Endothelial cell (in vitro differentiated cells): ENCODE data around the gene SUOX. TPM values are rescaled to one million over a fixed set of nuclear protein-coding genes. Genes with fewer than 3 reads are reported as not detected.

ENCODE experiments used
- DNase-seq: peaks from one replicate; pipeline ENCODE4 v3.0.0; 2021; ENCODE audit warnings: low spot score
- H3K27ac Mint-ChIP-seq: one replicate; pipeline ENCODE4 v1.8.0; 2021; ENCODE audit warnings: mixed read lengths, inconsistent platforms; ENCODE audit not compliant: unreplicated experiment
- H3K27me3 Mint-ChIP-seq: one replicate; pipeline ENCODE4 v1.8.0; 2021; ENCODE audit warnings: mild to moderate bottlenecking, moderate library complexity, mixed read lengths, inconsistent platforms; ENCODE audit not compliant: unreplicated experiment
- H3K36me3 Mint-ChIP-seq: one replicate; pipeline ENCODE4 v1.8.0; 2021; ENCODE audit warnings: mild to moderate bottlenecking, low read depth, mixed read lengths, inconsistent platforms; ENCODE audit not compliant: unreplicated experiment
- H3K4me1 Mint-ChIP-seq: one replicate; pipeline ENCODE4 v1.8.0; 2021; ENCODE audit warnings: mild to moderate bottlenecking, mixed read lengths, inconsistent platforms; ENCODE audit not compliant: unreplicated experiment
- H3K4me3 Mint-ChIP-seq: one replicate; pipeline ENCODE4 v1.8.0; 2021; ENCODE audit warnings: mild to moderate bottlenecking, mixed read lengths, inconsistent platforms; ENCODE audit not compliant: unreplicated experiment
- H3K9me3 Mint-ChIP-seq: one replicate; pipeline ENCODE4 v1.8.0; 2021; ENCODE audit warnings: mixed read lengths, inconsistent platforms; ENCODE audit not compliant: unreplicated experiment
- total RNA-seq: library from RNA; stranded (reverse); fragmentation: NEBNext Ultra II Directional; extraction: Animal tissue kit (Norgen Biotek cat#: 25700); gene quantifications from one replicate; pipeline ENCODE4 v1.2.1, GENCODE V29; 2021; ENCODE audit not compliant: unreplicated experiment
- TF ChIP-seq, protein P1 (sequence below): fragments of 200-600 bp; sonication (generic); IDR thresholded peaks from one replicate; pipeline ENCODE4 v1.5.0; 2021; ENCODE audit warnings: antibody characterized with exemption; ENCODE audit not compliant: unreplicated experiment

SUOX gene
- total RNA-seq, 1 donor from 2014 or later, result 31.6 TPM

DNA sequence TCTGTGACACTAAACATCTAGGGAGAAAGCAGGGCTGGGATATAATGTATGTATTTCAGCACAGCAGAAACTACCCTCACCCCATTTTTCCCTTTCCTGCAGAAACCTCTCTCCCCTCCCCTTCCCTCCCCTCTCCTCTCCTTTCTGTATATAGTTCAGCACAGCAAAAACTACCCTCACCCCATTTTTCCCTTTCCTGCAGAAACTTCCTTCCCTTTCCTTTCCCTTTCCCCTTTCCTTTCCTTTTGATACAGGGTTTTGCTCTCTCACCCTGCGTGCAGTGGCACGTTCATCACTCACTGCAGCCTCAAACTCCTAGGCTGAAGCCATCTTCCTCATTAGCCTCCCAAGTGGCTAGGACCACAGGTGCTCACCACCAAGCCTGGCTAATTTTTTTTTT is 33.3 kb upstream of the SUOX start:
- peaks cover 30% of the 10 kb centered on the region for H3K4me1 Mint-ChIP-seq
- no peaks in the 10 kb centered on the region for H3K9me3 Mint-ChIP-seq
- peak overlapping the region; percentile 12 for H3K4me3 Mint-ChIP-seq
- H3K36me3 Mint-ChIP-seq, result peaks cover 4% of the 10 kb centered on the region
- no peak for DNase-seq
- TF ChIP-seq, protein P1, sequence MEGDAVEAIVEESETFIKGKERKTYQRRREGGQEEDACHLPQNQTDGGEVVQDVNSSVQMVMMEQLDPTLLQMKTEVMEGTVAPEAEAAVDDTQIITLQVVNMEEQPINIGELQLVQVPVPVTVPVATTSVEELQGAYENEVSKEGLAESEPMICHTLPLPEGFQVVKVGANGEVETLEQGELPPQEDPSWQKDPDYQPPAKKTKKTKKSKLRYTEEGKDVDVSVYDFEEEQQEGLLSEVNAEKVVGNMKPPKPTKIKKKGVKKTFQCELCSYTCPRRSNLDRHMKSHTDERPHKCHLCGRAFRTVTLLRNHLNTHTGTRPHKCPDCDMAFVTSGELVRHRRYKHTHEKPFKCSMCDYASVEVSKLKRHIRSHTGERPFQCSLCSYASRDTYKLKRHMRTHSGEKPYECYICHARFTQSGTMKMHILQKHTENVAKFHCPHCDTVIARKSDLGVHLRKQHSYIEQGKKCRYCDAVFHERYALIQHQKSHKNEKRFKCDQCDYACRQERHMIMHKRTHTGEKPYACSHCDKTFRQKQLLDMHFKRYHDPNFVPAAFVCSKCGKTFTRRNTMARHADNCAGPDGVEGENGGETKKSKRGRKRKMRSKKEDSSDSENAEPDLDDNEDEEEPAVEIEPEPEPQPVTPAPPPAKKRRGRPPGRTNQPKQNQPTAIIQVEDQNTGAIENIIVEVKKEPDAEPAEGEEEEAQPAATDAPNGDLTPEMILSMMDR, result no peak
- peaks cover 10% of the 10 kb centered on the region for H3K27me3 Mint-ChIP-seq
- H3K27ac Mint-ChIP-seq, result peak overlapping the region; percentile 70

- Mint-ChIP-seq H3K27ac (peak overlapping the region; percentile 89), H3K4me3 (peak overlapping the region; percentile 96)
Observed at GRCh38 chr12:55965240-55965639, 31.8 kb upstream of the SUOX start.

GRCh38 chr12:55965941-55966407 is 31.1 kb upstream of the SUOX start, which contains the start of gene PMEL:
Gene PMEL, minus strand, starts transcription at chr12:55966042. Its CDS starts 31 bp downstream, at chr12:55966011.
- peaks cover 12% of the 10 kb centered on the region for H3K36me3 Mint-ChIP-seq
- peak within 1 kb of the TSS; percentile 96 for H3K4me3 Mint-ChIP-seq
- H3K9me3 Mint-ChIP-seq, result no peaks in the 10 kb centered on the region
- TF ChIP-seq, protein P1, result no peak
- H3K4me1 Mint-ChIP-seq, result peaks cover 31% of the 10 kb centered on the region
- DNase-seq, result peak; percentile 19
- H3K27me3 Mint-ChIP-seq, result peaks cover 10% of the 10 kb centered on the region
- peak within 1 kb of the TSS; percentile 89 for H3K27ac Mint-ChIP-seq

More at GRCh38 chr12:55965240-55965639, 31.8 kb upstream of the SUOX start:
- peaks cover 8% of the 10 kb centered on the region for H3K36me3 Mint-ChIP-seq
- TF ChIP-seq, protein P1, result no peak
- H3K9me3 Mint-ChIP-seq, result no peaks in the 10 kb centered on the region
- DNase-seq, result no peak
- peaks cover 30% of the 10 kb centered on the region for H3K4me1 Mint-ChIP-seq
- peaks cover 10% of the 10 kb centered on the region for H3K27me3 Mint-ChIP-seq

DNA sequence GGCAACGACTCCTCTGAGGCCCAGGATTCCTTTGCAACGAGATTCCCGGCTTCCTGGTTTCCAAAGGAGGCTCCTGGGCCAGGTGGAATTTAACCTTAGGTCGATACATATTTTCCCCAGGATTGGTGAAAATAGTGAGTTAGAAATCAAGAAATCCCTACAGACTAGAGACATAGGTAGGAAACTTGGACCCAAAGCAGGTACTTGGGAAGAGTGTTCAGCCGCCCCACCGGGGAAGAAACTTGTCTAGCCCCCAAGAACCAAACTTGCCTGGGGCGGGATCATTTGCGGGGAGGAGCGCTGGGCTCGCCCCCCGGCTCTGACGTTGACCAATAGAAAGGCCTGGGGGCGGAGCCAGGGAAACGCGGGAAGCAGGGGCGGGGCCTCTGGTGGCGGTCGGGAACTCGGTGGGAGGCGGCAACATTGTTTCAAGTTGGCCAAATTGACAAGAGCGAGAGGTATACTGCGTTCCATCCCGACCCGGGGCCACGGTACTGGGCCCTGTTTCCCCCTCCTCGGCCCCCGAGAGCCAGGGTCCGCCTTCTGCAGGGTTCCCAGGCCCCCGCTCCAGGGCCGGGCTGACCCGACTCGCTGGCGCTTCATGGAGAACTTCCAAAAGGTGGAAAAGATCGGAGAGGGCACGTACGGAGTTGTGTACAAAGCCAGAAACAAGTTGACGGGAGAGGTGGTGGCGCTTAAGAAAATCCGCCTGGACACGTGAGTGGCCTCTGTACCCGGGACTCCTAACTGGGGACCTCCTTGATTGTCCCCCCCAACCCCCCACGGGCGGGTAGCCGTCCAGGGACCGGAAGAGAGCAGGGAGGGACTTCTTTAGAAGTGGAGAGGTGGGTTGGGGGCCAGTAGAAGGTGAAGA is 30.4 kb upstream of the SUOX start, which contains the start of gene CDK2:
TSS of gene CDK2 (plus strand) at position 423 of the 874 bp plus-strand sequence. CDS start at position 602, 179 bp downstream.
- DNase-seq, result peak; percentile 92
- H3K27me3 Mint-ChIP-seq, result peaks cover 10% of the 10 kb centered on the region

More for the DNA sequence above, 30.4 kb upstream of the SUOX start, which contains the start of gene CDK2:
- Mint-ChIP-seq H3K4me1 (peaks cover 32% of the 10 kb centered on the region), H3K27ac (peak within 1 kb of the TSS; percentile 89), H3K36me3 (peaks cover 12% of the 10 kb centered on the region), H3K4me3 (peak within 1 kb of the TSS; percentile 96), H3K9me3 (no peaks in the 10 kb centered on the region)
- TF ChIP-seq, protein P1, result no peak
